Peyer's patch (tissue), 4 donors: Measurements from ENCODE around the gene MKRN3.

Experiments
- CTCF ChIP-seq, 6 experiments: fragments of 450-650 bp in 4 of 6; fragments of 200-600 bp in 2 of 6; sonication (generic) in 1 of 6; IDR thresholded peaks; one replicate each; pipeline ENCODE4 v1.5.1; 2017 to 2019; ENCODE audit warnings: antibody characterized with exemption in 6 of 6, mild to moderate bottlenecking in 3 of 6, moderate library complexity in 1 of 6
- POLR2A ChIP-seq, 2 donors: fragments of 450-650 bp; IDR thresholded peaks; one replicate each; pipeline ENCODE4 v1.5.1; 2017; ENCODE audit warnings: antibody characterized with exemption in 2 of 2, mild to moderate bottlenecking in 2 of 2, moderate library complexity in 2 of 2

GRCh38 chr15:23536659-23537058, 28.8 kb upstream of the MKRN3 start:
- TF ChIP-seq CTCF (IDR thresholded peaks at IDR 0.05) (no peak), POLR2A (IDR thresholded peaks at IDR 0.05) (no peak)
